ENCODE measurements around the gene GPALPP1. TPM values are rescaled to one million over a fixed set of nuclear protein-coding genes. Genes with fewer than 3 reads are reported as not detected.

Gene GPALPP1
- total and polyA plus RNA-seq, 2 donors (not counting 1 experiment from before 2014, with no cell fraction given), result 19.7 to 41.8 TPM

- H3K4me3 Mint-ChIP-seq, result no peak overlapping the region
- DNase-seq (no peak), ATAC-seq (ENCODE audit: low read depth) (no peak)
- no peak overlapping the region for H3K9ac ChIP-seq (ENCODE audit: low read length)
- no peaks in the 10 kb centered on the region for H3K4me1 Mint-ChIP-seq
- 100% methylated on average over 5 of the region's 7 CpGs for WGBS (ENCODE audit: insufficient coverage)
- H2AFZ ChIP-seq (ENCODE audit: insufficient read depth, low read depth, low read length, poor library complexity, severe bottlenecking), result no peak overlapping the region
- no peak overlapping the region for H3K27ac Mint-ChIP-seq
- intact Hi-C loops (cut with micrococcal nuclease), result no loop called here
- no peaks in the 10 kb centered on the region for H3K27me3 ChIP-seq (replicated peaks in 1 of 4; ENCODE audit: control extremely low read depth in 1 of 4, control insufficient read depth in 3 of 4, insufficient read depth in 4 of 4, low read length in 3 of 4)
- H3K9me3 ChIP-seq (ENCODE audit: control extremely low read depth in 1 of 3, control insufficient read depth in 2 of 3, insufficient read depth in 1 of 3, low read length in 2 of 3), result no peaks in the 10 kb centered on the region
- H3K4me1 ChIP-seq (ENCODE audit: control insufficient read depth in 2 of 2, insufficient read depth in 2 of 2, low read length in 2 of 2), result no peaks in the 10 kb centered on the region
- ChIA-PET POLR2A (no interaction called here), CTCF (interaction anchor here (0.6 to 1.4 kb wide), 6 partner anchors 11 to 535 kb away, joined by 3 to 5 read pairs (median 4); no protein-coding TSS in a partner anchor)
- TF ChIP-seq EZH2 (IDR thresholded peaks at IDR 0.05; ENCODE audit: borderline replicate concordance, insufficient read depth, low read depth, low read length, poor library complexity, severe bottlenecking) (no peak), CTCF (IDR thresholded peaks at IDR 0.05) (no peak)
- no peaks in the 10 kb centered on the region for H3K79me2 ChIP-seq (ENCODE audit: control insufficient read depth, insufficient read depth, low read length)
- no peak overlapping the region for H3K27ac ChIP-seq (ENCODE audit: low read length in 2 of 2)
- H3K27me3 Mint-ChIP-seq, result no peaks in the 10 kb centered on the region
- H3K4me2 ChIP-seq (replicated peaks; ENCODE audit: low read depth, low read length, poor library complexity, severe bottlenecking), result no peak overlapping the region
- H3K4me3 ChIP-seq (ENCODE audit: control extremely low read depth in 1 of 5, extremely low read depth in 1 of 5, insufficient read depth in 1 of 5, low read depth in 2 of 5, low read length in 4 of 5), result no peak overlapping the region
- peaks cover 2 to 20% of the 10 kb centered on the region in 2 experiments for H3K36me3 ChIP-seq (replicated peaks in 1 of 2; ENCODE audit: control extremely low read depth in 1 of 2, control insufficient read depth in 1 of 2, extremely low read depth in 1 of 2, insufficient read depth in 2 of 2, low read length in 1 of 2)
- no peaks in the 10 kb centered on the region for H3K9me3 Mint-ChIP-seq (ENCODE audit: insufficient read depth)
- H4K20me1 ChIP-seq (ENCODE audit: control insufficient read depth, insufficient read depth, low read length, poor library complexity, severe bottlenecking), result no peaks in the 10 kb centered on the region
These were observed 35.1 kb upstream of the GPALPP1 start for GRCh38 chr13:44954224-44954623.

- H3K9me3 ChIP-seq (ENCODE audit: control extremely low read depth in 1 of 3, control insufficient read depth in 2 of 3, insufficient read depth in 1 of 3, low read length in 2 of 3), result no peaks in the 10 kb centered on the region
- H2AFZ ChIP-seq (ENCODE audit: insufficient read depth, low read depth, low read length, poor library complexity, severe bottlenecking), result no peak overlapping the region
- no peaks in the 10 kb centered on the region for H3K79me2 ChIP-seq (ENCODE audit: control insufficient read depth, insufficient read depth, low read length)
- H3K4me3 Mint-ChIP-seq, result no peak overlapping the region
- 100% methylated on average over 1 of the region's 3 CpGs for WGBS (ENCODE audit: insufficient coverage)
- no peak overlapping the region for H3K4me2 ChIP-seq (replicated peaks; ENCODE audit: low read depth, low read length, poor library complexity, severe bottlenecking)
- H3K9ac ChIP-seq (ENCODE audit: low read length), result no peak overlapping the region
- ChIA-PET CTCF (interaction anchor here (0.7 to 1.4 kb wide), 3 partner anchors 18 to 471 kb away, joined by 3 to 5 read pairs (median 4); no protein-coding TSS in a partner anchor), POLR2A (interaction anchor here (0.6 kb wide), 1 partner anchor 27 kb away, joined by 3 read pairs; no protein-coding TSS in a partner anchor)
- H3K27ac Mint-ChIP-seq, result no peak overlapping the region
- no peaks in the 10 kb centered on the region for H3K27me3 Mint-ChIP-seq
- intact Hi-C loops (cut with micrococcal nuclease), result no loop called here
- H3K9me3 Mint-ChIP-seq (ENCODE audit: insufficient read depth), result no peaks in the 10 kb centered on the region
- no peaks in the 10 kb centered on the region for H3K27me3 ChIP-seq (replicated peaks in 1 of 4; ENCODE audit: control extremely low read depth in 1 of 4, control insufficient read depth in 3 of 4, insufficient read depth in 4 of 4, low read length in 3 of 4)
- no peaks in the 10 kb centered on the region for H3K4me1 Mint-ChIP-seq
- peaks cover 0 to 18% of the 10 kb centered on the region in 2 experiments for H3K36me3 ChIP-seq (replicated peaks in 1 of 2; ENCODE audit: control extremely low read depth in 1 of 2, control insufficient read depth in 1 of 2, extremely low read depth in 1 of 2, insufficient read depth in 2 of 2, low read length in 1 of 2)
- no peaks in the 10 kb centered on the region for H3K4me1 ChIP-seq (ENCODE audit: control insufficient read depth in 2 of 2, insufficient read depth in 2 of 2, low read length in 2 of 2)
- H4K20me1 ChIP-seq (ENCODE audit: control insufficient read depth, insufficient read depth, low read length, poor library complexity, severe bottlenecking), result no peaks in the 10 kb centered on the region
- no peak overlapping the region for H3K27ac ChIP-seq (ENCODE audit: low read length in 2 of 2)
- ATAC-seq (ENCODE audit: low read depth), result no peak
- no peak overlapping the region for H3K4me3 ChIP-seq (ENCODE audit: control extremely low read depth in 1 of 5, extremely low read depth in 1 of 5, insufficient read depth in 1 of 5, low read depth in 2 of 5, low read length in 4 of 5)
- no peak for DNase-seq
- TF ChIP-seq CTCF (IDR thresholded peaks at IDR 0.05) (no peak), EZH2 (IDR thresholded peaks at IDR 0.05; ENCODE audit: borderline replicate concordance, insufficient read depth, low read depth, low read length, poor library complexity, severe bottlenecking) (no peak)
These were observed 33.9 kb upstream of the GPALPP1 start for GRCh38 chr13:44955406-44955805.

Measured in B cell (primary cell).